Measurements from ENCODE around the gene CCDC183.
"Not testable (repeated sequence)": the region's sequence is repeated elsewhere in the genome, so short reads cannot be mapped to it uniquely, and the experiment has no call there.

Gene CCDC183

GRCh38 chr9:136760834-136761544 lies 35.1 kb upstream of the CCDC183 start:
- DNase-seq = not testable (repeated sequence)

- DNase-seq = no peak
Measured at GRCh38 chr9:136761545-136761981, 34.6 kb upstream of the CCDC183 start.

GRCh38 chr9:136762221-136762691 lies 33.9 kb upstream of the CCDC183 start:
- DNase-seq = no peak

GRCh38 chr9:136762915-136763648 lies 33.1 kb upstream of the CCDC183 start:
- DNase-seq = peak; percentile 58

- DNase-seq = no peak
Measured at GRCh38 chr9:136763649-136764035, 32.5 kb upstream of the CCDC183 start.

GRCh38 chr9:136764301-136764891 lies 31.7 kb upstream of the CCDC183 start, which contains the start of gene LCN15:
LCN15 (minus strand) TSS chr9:136764518; CDS start chr9:136764488, 30 bp downstream.
- DNase-seq = no peak

GRCh38 chr9:136765041-136765440 lies 31.1 kb upstream of the CCDC183 start:
- no peak for DNase-seq

- not testable (repeated sequence) for DNase-seq
Measured at GRCh38 chr9:136765745-136766409, 30.3 kb upstream of the CCDC183 start.

- DNase-seq = peak; percentile 33
Measured at GRCh38 chr9:136766410-136767120, 29.6 kb upstream of the CCDC183 start.

GRCh38 chr9:136769710-136770191 lies 26.4 kb upstream of the CCDC183 start:
- DNase-seq = peak; percentile 55

GRCh38 chr9:136771907-136772415 lies 24.2 kb upstream of the CCDC183 start:
- no peak for DNase-seq

- DNase-seq = no peak
Measured at GRCh38 chr9:136773386-136774044, 22.6 kb upstream of the CCDC183 start.

- DNase-seq = no peak
Measured at GRCh38 chr9:136774416-136775045, 21.6 kb upstream of the CCDC183 start.

GRCh38 chr9:136775191-136775590 lies 20.9 kb upstream of the CCDC183 start:
- no peak for DNase-seq

GRCh38 chr9:136776947-136777346 lies 19.2 kb upstream of the CCDC183 start:
- no peak for DNase-seq

- no peak for DNase-seq
Measured at GRCh38 chr9:136777359-136777758, 18.8 kb upstream of the CCDC183 start.

- DNase-seq = no peak
Measured at GRCh38 chr9:136779808-136780207, 16.3 kb upstream of the CCDC183 start.

- no peak for DNase-seq
Measured at GRCh38 chr9:136782452-136782851, 13.7 kb upstream of the CCDC183 start.

GRCh38 chr9:136784249-136784996 lies 11.7 kb upstream of the CCDC183 start:
- no peak for DNase-seq

- DNase-seq = no peak
Measured at GRCh38 chr9:136784997-136785361, 11.2 kb upstream of the CCDC183 start.

All from stimulated activated CD4-positive, alpha-beta T cell treated with anti-CD3 and anti-CD28 coated beads, Interleukin-12 subunit alpha, Interleukin-12 subunit beta, amount 100 ng/mL, for 4 hours (primary cell).